GM10248 (cell line): Measurements from ENCODE around the gene HS3ST5.

Experiments
- CTCF ChIA-PET: fragments of 300-600 bp; sonication (Branson Sonifier 250); formaldehyde crosslinking; extraction: SDS; loops from one replicate; lab custom pipeline; 2021; ENCODE audit warnings: antibody characterized with exemption; lab: Yijun Ruan, JAX
- POLR2A ChIA-PET: fragments of 350-650 bp; sonication (Branson Sonifier 250); formaldehyde crosslinking; extraction: SDS; loops from one replicate; lab custom pipeline; 2020; ENCODE audit warnings: antibody characterized with exemption; lab: Yijun Ruan, JAX
- DNase-seq: peaks from one replicate; pipeline ENCODE4 v3.0.0; 2012; ENCODE audit errors: extremely low spot score
- CTCF ChIP-seq: IDR thresholded peaks from 2 replicates; pipeline ENCODE4 v1.5.1; 2012; ENCODE audit warnings: mild to moderate bottlenecking, low read depth; ENCODE audit errors: extremely low read depth, missing control alignments, control extremely low read depth

Gene HS3ST5

GRCh38 chr6:114286211-114286610 lies 56.6 kb downstream of the HS3ST5 start:
- TF ChIP-seq CTCF: no peak
- DNase-seq: no peak
- CTCF ChIA-PET: no interaction called here
- POLR2A ChIA-PET: no interaction called here

- no peak for DNase-seq
- ChIA-PET CTCF (interaction anchor here (0.8 kb wide), 1 partner anchor 21 kb away, joined by 4 read pairs; no protein-coding TSS in a partner anchor), POLR2A (no interaction called here)
- TF ChIP-seq CTCF: no peak
Measured at GRCh38 chr6:114284281-114284680, 58.5 kb downstream of the HS3ST5 start.

- no peak for TF ChIP-seq CTCF
- POLR2A ChIA-PET: no interaction called here
- CTCF ChIA-PET: interaction anchor here (1.8 kb wide), 1 partner anchor 13 kb away, joined by 4 read pairs; no protein-coding TSS in a partner anchor
- DNase-seq: no peak
Measured at GRCh38 chr6:114282292-114282691, 60.5 kb downstream of the HS3ST5 start.

- no peak for TF ChIP-seq CTCF
- DNase-seq: no peak
- POLR2A ChIA-PET: no interaction called here
- CTCF ChIA-PET: interaction anchor here (1.1 to 1.8 kb wide), 2 partner anchors 12 to 23 kb away, joined by 3 to 4 read pairs; no protein-coding TSS in a partner anchor
Measured at GRCh38 chr6:114281496-114281895, 61.3 kb downstream of the HS3ST5 start.

- TF ChIP-seq CTCF: no peak
- POLR2A ChIA-PET: no interaction called here
- no peak for DNase-seq
- CTCF ChIA-PET: interaction anchor here (1.0 to 1.8 kb wide), 2 partner anchors 11 to 12 kb away, joined by 3 to 4 read pairs; no protein-coding TSS in a partner anchor
Measured at GRCh38 chr6:114280239-114280982, 62.4 kb downstream of the HS3ST5 start.

- CTCF ChIA-PET: no interaction called here
- TF ChIP-seq CTCF: no peak
- DNase-seq: no peak
- POLR2A ChIA-PET: no interaction called here
Measured at GRCh38 chr6:114277220-114277619, 65.6 kb downstream of the HS3ST5 start.
